Activated CD4-positive, alpha-beta T cell treated with anti-CD3 and anti-CD28 coated beads for 36 hours (primary cell): ENCODE results near the gene FBN3. TPM values are rescaled to one million over a fixed set of nuclear protein-coding genes. Genes with fewer than 3 reads are reported as not detected.

ENCODE experiments used
- ATAC-seq: fragments of 200-7000 bp; cut with Tn5 transposase; one replicate; pipeline ENCODE4 v1.10.0; 2021; ENCODE audit warnings: mild to moderate bottlenecking, moderate library complexity
- CTCF ChIA-PET: fragments of 350-600 bp; sonication (Branson Sonifier 250); formaldehyde crosslinking; loops from one replicate; lab custom pipeline; 2021; ENCODE audit warnings: antibody characterized with exemption; lab: Charles Lee
- POLR2A ChIA-PET: fragments of 350-600 bp; sonication (Branson Sonifier 250); formaldehyde crosslinking; loops from one replicate; lab custom pipeline; 2021; ENCODE audit warnings: antibody characterized with exemption, inconsistent platforms; lab: Charles Lee
- DNase-seq: peaks from one replicate; pipeline ENCODE4 v3.0.0-alpha.2; 2020
- H3K27ac Mint-ChIP-seq: one replicate; pipeline ENCODE4 v1.8.0; 2021; ENCODE audit warnings: mixed read lengths
- H3K27me3 Mint-ChIP-seq: one replicate; pipeline ENCODE4 v1.8.0; 2021; ENCODE audit warnings: mixed read lengths
- H3K36me3 Mint-ChIP-seq: one replicate; pipeline ENCODE4 v1.8.0; 2021; ENCODE audit warnings: low read depth, mixed read lengths
- H3K4me1 Mint-ChIP-seq: one replicate; pipeline ENCODE4 v1.8.0; 2021; ENCODE audit warnings: mixed read lengths
- H3K4me3 Mint-ChIP-seq: one replicate; pipeline ENCODE4 v1.8.0; 2021; ENCODE audit warnings: mild to moderate bottlenecking, moderate library complexity, mixed read lengths
- H3K9me3 Mint-ChIP-seq: one replicate; pipeline ENCODE4 v1.8.0; 2021; ENCODE audit warnings: low read depth, mixed read lengths
- intact Hi-C, 2 experiments: fragments of 100-400 bp; cut with DNase I in 1 of 2; cut with micrococcal nuclease in 1 of 2; formaldehyde crosslinking; loops; one replicate each; pipeline versions ENCODE4 v1.14.2 to v1.15.1; 2022 to 2024; cut with DNase I, micrococcal nuclease
- total RNA-seq, 2 experiments: library from RNA; stranded (reverse); gene quantifications; one replicate each; pipeline ENCODE4 v1.2.3, GENCODE V29; 2021

The FBN3 gene
- total RNA-seq, 2 experiments from 2014 or later: not detected

DNA sequence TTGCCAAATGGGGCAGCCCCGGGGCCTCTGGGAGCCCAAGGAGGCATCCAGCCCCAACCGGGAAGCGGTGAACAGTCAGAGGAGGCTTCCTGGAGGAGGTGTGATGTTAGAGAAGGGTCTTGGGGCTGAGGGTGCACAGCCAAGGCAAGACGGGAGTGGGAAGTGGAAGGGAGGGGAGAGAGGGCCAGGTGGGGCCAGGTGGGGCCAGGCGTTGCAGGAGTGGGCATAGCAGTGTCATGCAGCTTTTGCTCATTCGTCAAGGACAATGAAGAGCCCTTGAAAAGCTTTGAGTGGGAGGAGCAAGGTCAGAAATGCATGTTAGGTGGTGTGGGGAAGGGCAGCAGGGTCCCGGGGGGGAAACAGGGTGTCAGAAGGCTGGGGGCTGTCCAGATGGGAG, 1.8 kb downstream of the FBN3 start:
- Mint-ChIP-seq H3K9me3 (no peaks in the 10 kb centered on the region), H3K36me3 (no peaks in the 10 kb centered on the region), H3K4me1 (peaks cover 5% of the 10 kb centered on the region), H3K4me3 (no peak overlapping the region), H3K27me3 (peaks cover 33% of the 10 kb centered on the region), H3K27ac (no peak overlapping the region)
- DNase-seq (no peak), ATAC-seq (no peak)
- ChIA-PET CTCF (no interaction called here), POLR2A (no interaction called here)
- intact Hi-C loops: no loop called here

DNA sequence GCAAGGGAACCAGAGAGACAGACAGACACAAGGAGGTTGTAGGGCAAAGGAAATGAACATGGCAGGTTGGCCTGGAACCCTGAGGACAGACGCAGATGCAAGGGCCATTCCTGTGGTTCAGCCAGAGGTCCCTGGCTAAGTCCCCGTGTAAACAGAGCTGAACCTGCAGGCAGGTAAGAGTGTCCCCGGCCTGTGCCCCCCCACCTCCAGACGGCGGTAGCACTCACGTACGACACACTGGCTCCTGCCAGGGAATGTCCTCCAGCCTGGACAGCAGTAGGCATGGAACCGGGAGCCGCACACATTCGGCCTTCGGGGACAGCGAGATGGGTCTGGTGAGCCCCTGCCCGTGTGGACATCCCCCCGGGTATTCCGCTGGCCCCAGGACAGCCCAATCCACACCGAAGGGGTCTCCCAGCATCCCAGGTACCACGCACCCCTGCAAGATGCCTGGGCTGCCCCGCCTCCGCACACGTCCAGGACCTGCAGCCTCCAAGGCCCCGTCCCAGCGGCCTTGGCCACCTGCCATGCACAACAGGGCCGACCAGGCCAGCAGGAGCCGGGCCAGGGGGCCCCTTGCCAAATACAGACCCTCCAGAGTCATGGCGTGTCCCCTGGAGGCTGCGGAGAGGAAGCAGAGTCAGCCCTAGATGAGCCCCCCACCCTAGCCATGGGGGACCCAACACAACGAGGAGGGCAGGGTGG, 2.4 kb downstream of the FBN3 start:
- ATAC-seq: no peak
- H3K4me1 Mint-ChIP-seq: peaks cover 5% of the 10 kb centered on the region
- intact Hi-C loops: no loop called here

DNA sequence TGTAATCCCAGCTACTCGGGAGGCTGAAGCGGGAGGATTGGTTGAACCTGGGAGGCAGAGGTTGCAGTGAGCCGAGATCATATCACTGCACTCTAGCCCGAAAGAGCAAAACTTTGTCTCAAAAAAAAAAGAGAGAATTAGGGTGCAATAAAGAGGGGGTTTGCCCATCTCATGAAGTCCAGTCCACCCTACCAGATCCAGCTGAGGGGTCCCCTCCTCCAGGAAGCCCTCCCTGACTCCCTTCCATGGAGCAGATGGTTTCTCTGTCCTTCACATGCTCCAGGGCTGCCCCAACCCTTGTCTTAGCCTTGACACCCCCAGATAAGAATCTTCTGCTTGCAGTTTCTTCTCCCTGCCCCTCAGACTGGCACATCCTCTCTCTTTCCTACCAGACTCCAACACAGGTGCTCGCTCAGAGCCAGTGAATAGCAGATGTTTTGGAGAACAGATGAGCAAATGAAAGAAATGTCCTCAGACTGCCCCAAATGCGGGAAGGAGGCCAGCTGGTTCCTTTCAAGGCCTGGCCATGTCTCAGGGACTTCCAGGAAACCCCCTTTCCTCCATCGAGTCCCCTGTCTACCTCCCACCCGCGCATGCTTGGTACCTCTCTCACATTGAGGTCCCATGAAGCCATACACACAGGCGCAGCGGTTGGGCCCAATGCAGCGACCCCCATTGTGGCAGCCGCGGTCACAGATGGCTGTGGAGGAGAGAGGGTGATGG, 5.0 kb downstream of the FBN3 start:
- DNase-seq (no peak), ATAC-seq (no peak)
- Mint-ChIP-seq H3K36me3 (no peaks in the 10 kb centered on the region), H3K4me1 (peaks cover 5% of the 10 kb centered on the region), H3K4me3 (no peak overlapping the region), H3K27ac (no peak overlapping the region), H3K27me3 (peaks cover 20% of the 10 kb centered on the region), H3K9me3 (no peaks in the 10 kb centered on the region)
- intact Hi-C loops: no loop called here
- ChIA-PET POLR2A (no interaction called here), CTCF (interaction anchor here (0.6 kb wide), 1 partner anchor 212 kb away, joined by 3 read pairs; no protein-coding TSS in a partner anchor)

More for the DNA sequence above, 2.4 kb downstream of the FBN3 start:
- Mint-ChIP-seq H3K36me3 (no peaks in the 10 kb centered on the region), H3K27ac (no peak overlapping the region), H3K9me3 (no peaks in the 10 kb centered on the region), H3K27me3 (peaks cover 33% of the 10 kb centered on the region), H3K4me3 (no peak overlapping the region)
- POLR2A ChIA-PET: no interaction called here
- DNase-seq: no peak
- CTCF ChIA-PET: no interaction called here

DNA sequence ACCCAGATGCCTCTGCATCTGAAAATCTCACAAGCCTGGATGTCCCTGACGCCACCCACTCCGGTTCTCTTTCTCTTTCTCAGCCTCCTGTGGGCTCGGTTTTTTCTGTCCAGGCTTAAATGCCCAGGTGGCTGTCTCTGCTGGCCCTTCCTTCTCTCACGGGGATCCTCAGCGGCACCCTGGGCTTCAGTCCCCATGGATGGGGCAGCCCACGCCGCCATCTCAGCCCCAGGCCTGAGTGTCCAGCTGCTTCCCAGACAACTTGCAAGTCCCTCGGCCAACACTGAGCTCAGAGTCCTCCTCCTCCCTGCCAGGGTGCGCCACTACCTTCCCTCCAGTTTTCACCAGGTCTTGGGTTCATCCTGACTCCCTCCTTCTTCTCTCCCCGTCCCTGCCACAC, 6.4 kb downstream of the FBN3 start:
- Mint-ChIP-seq H3K36me3 (no peaks in the 10 kb centered on the region), H3K27me3 (peaks cover 14% of the 10 kb centered on the region), H3K4me3 (no peak overlapping the region), H3K27ac (no peak overlapping the region), H3K4me1 (no peaks in the 10 kb centered on the region), H3K9me3 (no peaks in the 10 kb centered on the region)
- ChIA-PET POLR2A (no interaction called here), CTCF (interaction anchor here (0.9 kb wide), 1 partner anchor 108 kb away, joined by 4 read pairs; no protein-coding TSS in a partner anchor)
- no peak for DNase-seq
- intact Hi-C loops: no loop called here
- ATAC-seq: no peak

DNA sequence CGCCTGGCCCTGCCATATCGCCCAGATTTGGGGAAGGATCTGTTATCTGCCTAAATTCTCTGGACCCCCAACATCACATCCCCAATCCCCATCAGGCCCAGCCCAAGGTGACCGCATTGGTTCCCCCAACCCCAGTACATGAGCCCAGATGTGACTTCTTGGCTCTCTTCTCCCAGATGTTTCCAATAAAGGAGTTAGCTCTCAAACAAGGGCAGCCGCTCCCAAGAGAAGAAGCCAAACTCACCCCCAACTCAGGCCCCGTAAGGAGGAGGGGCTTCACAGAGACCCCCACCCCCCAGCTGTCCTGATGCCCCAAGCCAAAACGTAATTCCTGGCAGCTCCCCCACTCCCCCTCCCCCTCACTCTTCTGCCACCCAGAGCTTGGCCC, 6.9 kb downstream of the FBN3 start:
- Mint-ChIP-seq H3K4me1 (no peaks in the 10 kb centered on the region), H3K36me3 (no peaks in the 10 kb centered on the region)
- CTCF ChIA-PET: interaction anchor here (0.6 kb wide), 1 partner anchor 27 kb away, joined by 3 read pairs; no protein-coding TSS in a partner anchor

DNA sequence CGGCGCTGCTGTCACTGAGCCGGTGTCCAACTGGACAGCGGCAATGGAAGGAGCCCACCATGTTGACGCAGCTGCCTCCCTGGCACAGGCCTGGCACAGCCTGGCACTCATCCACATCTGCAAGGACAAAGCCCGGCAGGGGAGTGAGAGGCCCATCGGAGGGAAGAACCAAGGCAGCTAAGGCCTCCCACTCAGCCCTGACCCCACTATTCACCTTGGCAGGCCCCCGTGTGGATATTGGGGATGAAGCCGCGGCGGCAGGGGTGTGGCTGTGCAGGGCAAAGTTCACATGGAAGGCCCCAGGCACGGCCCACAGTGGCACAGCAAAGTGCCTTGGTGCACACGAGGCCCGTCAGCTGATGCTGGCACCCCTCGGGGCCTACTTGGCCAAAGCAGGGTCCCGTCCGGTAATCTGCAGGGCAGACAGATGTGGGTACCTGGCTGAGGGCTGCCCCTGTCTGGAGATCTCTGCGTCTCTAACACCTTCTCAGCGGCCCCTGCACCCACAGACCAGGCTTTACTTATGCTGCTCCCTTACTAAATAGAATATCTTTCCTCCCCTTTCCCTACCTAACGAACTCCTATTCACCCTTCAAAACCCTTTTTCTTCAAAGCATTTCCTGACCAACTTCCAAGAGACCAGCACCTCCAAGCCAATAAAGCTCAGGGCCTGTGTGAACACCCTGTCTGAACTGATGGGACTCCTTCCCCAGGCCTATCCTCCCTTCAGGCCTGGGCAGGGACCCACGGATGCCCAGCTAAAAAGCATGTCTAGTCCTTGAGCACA, 7.5 kb downstream of the FBN3 start:
- H3K27me3 Mint-ChIP-seq: peaks cover 6% of the 10 kb centered on the region
- CTCF ChIA-PET: interaction anchor here (0.6 kb wide), 1 partner anchor 26 kb away, joined by 3 read pairs; no protein-coding TSS in a partner anchor
- DNase-seq: no peak
- H3K27ac Mint-ChIP-seq: no peak overlapping the region
- H3K36me3 Mint-ChIP-seq: no peaks in the 10 kb centered on the region
- ATAC-seq: no peak
- POLR2A ChIA-PET: no interaction called here
- H3K9me3 Mint-ChIP-seq: no peaks in the 10 kb centered on the region
- no peak overlapping the region for H3K4me3 Mint-ChIP-seq
- intact Hi-C loops: no loop called here
- H3K4me1 Mint-ChIP-seq: no peaks in the 10 kb centered on the region

More for the DNA sequence above, 6.9 kb downstream of the FBN3 start:
- DNase-seq (no peak), ATAC-seq (no peak)
- Mint-ChIP-seq H3K27ac (no peak overlapping the region), H3K27me3 (peaks cover 9% of the 10 kb centered on the region), H3K9me3 (no peaks in the 10 kb centered on the region), H3K4me3 (no peak overlapping the region)
- intact Hi-C loops: no loop called here
- POLR2A ChIA-PET: no interaction called here

DNA sequence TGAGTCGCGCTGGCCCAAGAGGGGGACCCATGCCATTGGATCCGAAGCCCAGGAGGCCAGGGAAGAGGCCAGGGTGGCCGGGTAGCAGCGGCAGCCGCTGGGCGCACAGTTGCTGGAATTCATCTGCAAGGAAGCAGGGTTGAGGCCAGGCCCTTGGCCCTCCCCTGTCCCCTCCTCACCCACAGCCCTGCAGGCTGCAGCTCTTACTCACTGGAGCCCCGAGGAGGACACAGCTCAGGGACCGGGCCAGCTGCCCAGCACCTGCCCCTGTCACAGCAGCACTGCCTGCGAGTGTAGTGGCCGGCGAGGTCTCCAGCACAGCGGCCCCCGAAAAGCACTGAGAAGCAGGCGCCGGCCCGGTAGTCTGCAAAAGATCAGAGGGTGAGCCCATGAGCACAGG, 11.2 kb downstream of the FBN3 start:
- DNase-seq: no peak
- ATAC-seq: no peak
- Mint-ChIP-seq H3K4me1 (no peaks in the 10 kb centered on the region), H3K27me3 (no peaks in the 10 kb centered on the region), H3K27ac (no peak overlapping the region), H3K4me3 (no peak overlapping the region), H3K36me3 (no peaks in the 10 kb centered on the region), H3K9me3 (no peaks in the 10 kb centered on the region)
- intact Hi-C loops: no loop called here
- ChIA-PET CTCF (no interaction called here), POLR2A (no interaction called here)

DNA sequence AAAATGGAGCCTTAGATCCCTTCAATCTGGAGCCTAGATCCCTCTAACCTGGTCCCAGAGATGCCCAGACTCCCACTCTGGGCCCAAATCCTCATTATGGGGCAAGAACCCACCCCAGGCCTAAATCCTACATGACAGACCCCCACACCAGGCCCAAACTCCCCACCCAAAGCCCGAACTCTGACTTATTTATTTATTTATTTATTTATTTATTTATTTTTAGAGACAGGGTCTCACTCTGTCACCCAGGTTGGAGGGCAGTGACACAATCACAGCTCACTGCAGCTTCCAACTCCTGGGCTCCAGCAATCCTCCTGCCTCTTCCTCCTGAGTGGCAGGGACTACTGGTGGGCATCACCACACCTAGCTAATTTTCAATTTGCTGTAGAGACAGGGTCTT, 12.0 kb downstream of the FBN3 start:
- Mint-ChIP-seq H3K9me3 (no peaks in the 10 kb centered on the region), H3K27ac (no peak overlapping the region), H3K4me1 (no peaks in the 10 kb centered on the region), H3K4me3 (no peak overlapping the region), H3K36me3 (no peaks in the 10 kb centered on the region), H3K27me3 (no peaks in the 10 kb centered on the region)
- DNase-seq (no peak), ATAC-seq (no peak)
- ChIA-PET POLR2A (no interaction called here), CTCF (no interaction called here)
- intact Hi-C loops: no loop called here

DNA sequence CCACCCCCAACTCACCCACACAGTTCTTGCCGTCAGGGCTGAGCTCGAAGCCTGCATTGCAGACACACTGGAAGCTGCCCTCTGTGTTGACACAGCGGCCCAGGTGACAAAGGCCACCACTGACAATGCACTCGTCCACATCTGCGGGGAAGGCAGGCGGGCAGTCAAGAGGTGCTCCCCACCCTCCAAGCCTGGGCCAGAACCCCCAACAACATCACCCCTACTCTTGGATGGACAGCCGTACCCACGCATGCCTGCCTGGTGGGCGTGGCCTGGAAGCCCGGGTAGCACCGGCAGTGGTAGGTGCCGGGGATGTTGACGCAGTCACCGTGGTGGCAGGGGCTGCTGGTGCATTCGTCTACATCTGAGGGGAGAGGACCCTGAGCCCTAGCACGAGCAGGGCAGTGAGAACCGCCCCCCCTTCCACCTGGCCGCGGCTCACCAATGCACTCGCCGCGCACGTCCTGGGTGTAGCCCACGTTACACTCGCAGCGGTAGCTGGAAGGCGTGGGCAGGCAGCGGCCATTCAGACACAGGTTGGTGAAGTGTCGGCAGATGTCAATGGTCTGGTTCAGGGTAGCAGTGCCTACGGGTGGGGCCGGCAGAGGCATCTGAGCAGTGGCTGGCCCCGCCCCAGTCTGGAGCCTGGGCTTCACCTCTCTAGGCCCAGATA, 13.3 kb downstream of the FBN3 start:
- H3K36me3 Mint-ChIP-seq: no peaks in the 10 kb centered on the region
- H3K27me3 Mint-ChIP-seq: no peaks in the 10 kb centered on the region
- no peaks in the 10 kb centered on the region for H3K9me3 Mint-ChIP-seq
- intact Hi-C loops: no loop called here
- H3K4me3 Mint-ChIP-seq: no peak overlapping the region
- ChIA-PET CTCF (no interaction called here), POLR2A (no interaction called here)
- H3K4me1 Mint-ChIP-seq: no peaks in the 10 kb centered on the region
- no peak for ATAC-seq
- DNase-seq: no peak
- no peak overlapping the region for H3K27ac Mint-ChIP-seq

DNA sequence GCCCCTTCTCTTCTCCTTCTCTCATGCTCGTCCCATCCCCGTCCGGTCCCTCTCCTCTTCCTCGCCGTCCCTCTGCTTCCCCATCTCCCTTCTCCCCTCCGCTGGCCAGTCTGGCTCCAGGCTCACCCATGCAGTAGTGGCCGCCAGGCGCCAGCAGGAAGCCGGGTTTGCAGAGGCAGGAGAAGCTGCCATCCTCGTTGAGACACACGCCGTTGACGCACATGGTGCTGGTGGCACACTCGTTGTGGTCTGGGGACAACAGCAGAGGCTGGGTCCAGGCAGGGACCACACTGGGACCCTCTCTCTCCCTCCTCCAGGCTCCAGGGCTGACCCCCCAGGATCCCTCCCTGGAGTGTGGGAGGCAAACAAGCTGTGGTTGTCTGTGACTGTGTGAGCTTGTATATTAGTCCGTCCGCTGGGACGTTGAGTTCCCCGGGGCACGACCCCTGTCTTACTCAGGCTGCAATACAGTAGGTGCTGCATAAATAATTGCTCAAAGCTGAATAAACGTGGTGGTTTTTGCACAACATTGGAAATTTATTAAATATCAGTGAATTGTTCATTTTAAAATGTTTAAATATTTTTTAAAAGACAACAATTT, 16.4 kb downstream of the FBN3 start:
- CTCF ChIA-PET: interaction anchor here (0.7 kb wide), 1 partner anchor 26 kb away, joined by 4 read pairs; no protein-coding TSS in a partner anchor
- no peaks in the 10 kb centered on the region for H3K9me3 Mint-ChIP-seq

DNA sequence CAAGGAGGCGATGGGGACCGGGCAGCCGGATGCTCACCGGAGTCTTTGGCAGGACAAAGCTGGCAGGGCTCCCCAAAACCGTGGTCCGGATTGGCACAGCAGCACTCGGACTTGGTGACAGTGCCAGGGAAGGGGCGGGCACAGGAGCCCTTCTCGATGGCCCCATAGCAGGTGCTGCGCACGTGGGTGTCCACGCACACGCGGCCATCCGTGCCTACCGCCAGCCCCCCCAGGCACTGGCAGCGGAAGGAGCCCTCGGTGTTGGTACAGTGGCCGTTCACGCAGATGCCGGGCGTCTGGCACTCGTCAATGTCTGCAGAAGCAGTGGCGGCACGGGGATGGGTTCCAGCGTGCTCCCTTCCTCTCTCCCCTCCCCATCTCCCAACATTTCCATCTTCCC, 17.9 kb downstream of the FBN3 start:
- DNase-seq (no peak), ATAC-seq (no peak)
- H3K4me3 Mint-ChIP-seq: no peak overlapping the region
- no peak overlapping the region for H3K27ac Mint-ChIP-seq
- H3K4me1 Mint-ChIP-seq: no peaks in the 10 kb centered on the region
- intact Hi-C loops: no loop called here
- ChIA-PET POLR2A (interaction anchor here (0.7 kb wide), 1 partner anchor 214 kb away, joined by 3 read pairs; no protein-coding TSS in a partner anchor), CTCF (no interaction called here)
- peaks cover 2% of the 10 kb centered on the region for H3K27me3 Mint-ChIP-seq
- no peaks in the 10 kb centered on the region for H3K36me3 Mint-ChIP-seq
- no peaks in the 10 kb centered on the region for H3K9me3 Mint-ChIP-seq

More for the DNA sequence above, 16.4 kb downstream of the FBN3 start:
- H3K4me3 Mint-ChIP-seq: no peak overlapping the region
- DNase-seq (no peak), ATAC-seq (no peak)
- peaks cover 2% of the 10 kb centered on the region for H3K27me3 Mint-ChIP-seq
- H3K27ac Mint-ChIP-seq: no peak overlapping the region
- H3K36me3 Mint-ChIP-seq: no peaks in the 10 kb centered on the region
- intact Hi-C loops: no loop called here
- no peaks in the 10 kb centered on the region for H3K4me1 Mint-ChIP-seq
- POLR2A ChIA-PET: no interaction called here
